ENCODE data around the gene OR13J1. TPM values are rescaled to one million over a fixed set of nuclear protein-coding genes. Genes with fewer than 3 reads are reported as not detected.
A peak's percentile ranks its signal among the peaks of the same experiment; 100 is the strongest.

The OR13J1 gene
- total RNA-seq, 1 donor from 2014 or later, result not detected

GRCh38 chr9:35839926-35840325 is 30.3 kb downstream of the OR13J1 start:
- H3K4me3 ChIP-seq (ENCODE audit: low read depth, low read length), result no peak overlapping the region
- TF ChIP-seq, protein P1, sequence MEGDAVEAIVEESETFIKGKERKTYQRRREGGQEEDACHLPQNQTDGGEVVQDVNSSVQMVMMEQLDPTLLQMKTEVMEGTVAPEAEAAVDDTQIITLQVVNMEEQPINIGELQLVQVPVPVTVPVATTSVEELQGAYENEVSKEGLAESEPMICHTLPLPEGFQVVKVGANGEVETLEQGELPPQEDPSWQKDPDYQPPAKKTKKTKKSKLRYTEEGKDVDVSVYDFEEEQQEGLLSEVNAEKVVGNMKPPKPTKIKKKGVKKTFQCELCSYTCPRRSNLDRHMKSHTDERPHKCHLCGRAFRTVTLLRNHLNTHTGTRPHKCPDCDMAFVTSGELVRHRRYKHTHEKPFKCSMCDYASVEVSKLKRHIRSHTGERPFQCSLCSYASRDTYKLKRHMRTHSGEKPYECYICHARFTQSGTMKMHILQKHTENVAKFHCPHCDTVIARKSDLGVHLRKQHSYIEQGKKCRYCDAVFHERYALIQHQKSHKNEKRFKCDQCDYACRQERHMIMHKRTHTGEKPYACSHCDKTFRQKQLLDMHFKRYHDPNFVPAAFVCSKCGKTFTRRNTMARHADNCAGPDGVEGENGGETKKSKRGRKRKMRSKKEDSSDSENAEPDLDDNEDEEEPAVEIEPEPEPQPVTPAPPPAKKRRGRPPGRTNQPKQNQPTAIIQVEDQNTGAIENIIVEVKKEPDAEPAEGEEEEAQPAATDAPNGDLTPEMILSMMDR (conservative IDR thresholded peaks at IDR 0.05; ENCODE audit: low read depth, low read length), result no peak
- DNase-seq (ENCODE audit: low read depth), result no peak

DNA sequence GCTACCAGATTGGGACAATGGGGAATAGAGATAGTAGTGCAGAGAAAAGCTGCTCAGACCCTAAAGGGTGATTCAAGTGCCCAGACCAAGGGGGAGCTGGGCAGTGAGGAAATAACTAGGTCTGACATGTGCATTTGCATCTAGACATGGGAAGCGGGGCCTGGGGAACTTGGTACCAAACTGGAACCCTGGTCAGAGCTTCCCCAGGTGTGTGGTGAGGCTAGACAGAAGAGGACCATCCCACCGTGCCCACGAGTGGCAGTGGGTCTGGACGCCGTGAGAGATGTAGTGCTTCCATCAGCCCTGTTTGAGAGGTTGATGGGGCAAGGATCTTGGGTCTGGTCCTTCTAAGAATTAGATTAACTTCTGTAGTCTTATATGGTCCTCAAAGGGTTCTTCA is 33.6 kb downstream of the OR13J1 start:
- no peak for DNase-seq (ENCODE audit: low read depth)
- no peak overlapping the region for H3K4me3 ChIP-seq (ENCODE audit: low read depth, low read length)
- TF ChIP-seq, protein P1 (conservative IDR thresholded peaks at IDR 0.05; ENCODE audit: low read depth, low read length), result no peak

DNA sequence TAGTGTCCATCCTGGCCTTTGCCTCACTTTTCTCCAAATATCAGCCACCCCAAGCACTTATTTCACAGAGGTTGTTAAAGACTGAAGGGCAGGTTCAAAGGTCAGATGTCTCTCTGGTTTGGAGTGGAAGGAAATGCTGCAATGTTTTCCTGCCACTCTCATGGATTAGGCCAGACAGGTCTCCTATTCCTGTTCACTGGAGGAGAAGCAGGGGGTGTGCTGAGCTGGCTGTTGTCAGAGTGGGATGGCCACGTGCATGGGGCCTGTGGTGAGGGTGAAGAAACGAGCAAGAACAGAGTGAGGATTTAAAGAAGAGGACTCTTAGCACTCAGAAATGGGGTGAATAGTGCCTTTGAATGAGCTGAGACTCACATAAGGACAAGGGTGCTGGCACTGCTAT is 34.4 kb downstream of the OR13J1 start:
- no peak for DNase-seq (ENCODE audit: low read depth)
- TF ChIP-seq, protein P1 (conservative IDR thresholded peaks at IDR 0.05; ENCODE audit: low read depth, low read length), result no peak
- H3K4me3 ChIP-seq (ENCODE audit: low read depth, low read length), result no peak overlapping the region

GRCh38 chr9:35835216-35835632 is 35.0 kb downstream of the OR13J1 start:
- TF ChIP-seq, protein P1 (conservative IDR thresholded peaks at IDR 0.05; ENCODE audit: low read depth, low read length), result peak; percentile 45
- DNase-seq (ENCODE audit: low read depth), result no peak
- no peak overlapping the region for H3K4me3 ChIP-seq (ENCODE audit: low read depth, low read length)

DNA sequence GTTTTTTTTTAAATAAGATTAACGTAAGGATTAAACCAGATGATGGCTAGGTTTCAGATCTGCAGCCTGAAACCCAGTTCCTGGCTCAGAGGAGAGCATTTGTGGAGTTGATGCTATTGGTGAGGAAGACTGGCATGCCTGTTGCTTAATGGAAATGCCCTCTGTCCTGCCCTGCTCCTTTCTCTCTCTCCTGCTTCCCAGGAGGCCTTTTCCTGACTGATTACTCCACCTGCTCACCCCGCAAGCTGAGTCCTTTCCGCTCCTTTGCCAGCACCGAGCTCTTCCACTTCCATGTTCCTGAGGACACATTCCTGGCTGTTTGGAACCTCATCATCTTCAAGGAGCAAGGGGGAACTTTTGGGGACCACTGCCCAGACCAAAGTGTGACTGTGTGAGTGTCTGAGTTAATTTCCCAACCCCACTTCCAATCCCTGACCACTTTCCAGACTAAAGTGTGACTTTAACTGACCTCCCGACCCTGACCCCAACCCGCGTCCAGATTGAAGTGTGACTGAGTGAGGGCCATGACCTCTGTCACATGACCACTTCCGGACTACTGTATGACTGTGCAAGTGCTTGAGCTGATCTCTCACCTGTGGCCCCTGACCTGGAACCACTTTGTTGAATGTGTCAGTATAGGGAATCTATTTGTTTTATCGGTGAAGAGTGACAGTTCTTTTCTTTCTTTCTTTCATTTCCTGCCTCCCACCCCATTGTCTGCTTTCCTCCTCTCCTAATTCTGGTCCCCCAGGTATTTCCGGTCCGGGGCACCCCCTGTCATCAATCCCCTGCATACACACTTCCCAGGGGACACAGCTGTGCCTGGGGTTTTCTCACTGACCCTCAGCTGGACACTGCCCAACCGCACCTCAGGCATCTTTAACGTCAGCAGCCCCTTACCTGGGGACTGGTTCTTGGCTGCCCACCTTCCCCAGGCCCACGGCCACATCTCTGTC is 35.7 kb downstream of the OR13J1 start:
- TF ChIP-seq, protein P1 (conservative IDR thresholded peaks at IDR 0.05; ENCODE audit: low read depth, low read length), result no peak
- DNase-seq (ENCODE audit: low read depth), result no peak
- H3K4me3 ChIP-seq (ENCODE audit: low read depth, low read length), result no peak overlapping the region

- TF ChIP-seq, protein P1 (conservative IDR thresholded peaks at IDR 0.05; ENCODE audit: low read depth, low read length), result no peak
- no peak overlapping the region for H3K4me3 ChIP-seq (ENCODE audit: low read depth, low read length)
- DNase-seq (ENCODE audit: low read depth), result no peak
These were observed 37.4 kb downstream of the OR13J1 start for GRCh38 chr9:35832814-35833213.

Measured in epithelial cell of proximal tubule (primary cell).